Upper lobe of left lung (tissue), 6 donors: ENCODE data around the gene COA6. TPM values are rescaled to one million over a fixed set of nuclear protein-coding genes. Genes with fewer than 3 reads are reported as not detected.

Experiments
- ATAC-seq, 2 donors: fragments of 200-7000 bp; cut with Tn5 transposase; one replicate each; pipeline ENCODE4 v1.9.1; 2022; ENCODE audit warnings: mild to moderate bottlenecking in 2 of 2, moderate library complexity in 2 of 2; ENCODE audit not compliant: low FRiP score in 2 of 2
- DNase-seq, 2 donors: peaks; one replicate each; pipeline ENCODE4 v3.0.0-alpha.2; 2019 to 2020
- H3K27ac ChIP-seq, 4 donors: fragments of 200-600 bp; sonication (generic); one replicate each; pipeline ENCODE4 v1.5.1; 2016 to 2019
- H3K27me3 ChIP-seq, 4 donors: fragments of 200-600 bp; sonication (generic); one replicate each; pipeline ENCODE4 v1.5.1; 2017 to 2019
- H3K36me3 ChIP-seq, 4 donors: fragments of 200-600 bp; sonication (generic); one replicate each; pipeline ENCODE4 v1.5.1; 2016 to 2019
- H3K4me1 ChIP-seq, 4 donors: fragments of 200-600 bp; sonication (generic); one replicate each; pipeline ENCODE4 v1.5.1; 2018 to 2019
- H3K4me3 ChIP-seq, 4 donors: fragments of 200-600 bp; sonication (generic); one replicate each; pipeline ENCODE4 v1.5.1; 2017 to 2019; ENCODE audit warnings: mild to moderate bottlenecking in 2 of 4, moderate library complexity in 1 of 4
- H3K9me3 ChIP-seq, 4 donors: fragments of 200-600 bp; sonication (generic); one replicate each; pipeline ENCODE4 v1.5.1; 2018 to 2019
- CTCF ChIP-seq, 6 experiments: fragments of 450-650 bp in 4 of 6; fragments of 200-600 bp in 2 of 6; sonication (generic) in 2 of 6; IDR thresholded peaks; one replicate each; pipeline ENCODE4 v1.5.1; 2016 to 2019; ENCODE audit warnings: antibody characterized with exemption in 6 of 6
- EP300 ChIP-seq, 4 donors: sonication (generic); formaldehyde crosslinking; IDR thresholded peaks; one replicate each; pipeline ENCODE4 v1.5.1; 2017; ENCODE audit warnings: antibody characterized with exemption in 4 of 4, control low read depth in 2 of 4
- POLR2A ChIP-seq, 4 donors: fragments of 450-650 bp; IDR thresholded peaks; one replicate each; pipeline ENCODE4 v1.5.1; 2016 to 2017; ENCODE audit warnings: antibody characterized with exemption in 4 of 4, mild to moderate bottlenecking in 2 of 4
- POLR2AphosphoS5 ChIP-seq, 2 donors: sonication (generic); formaldehyde crosslinking; IDR thresholded peaks; one replicate each; pipeline ENCODE4 v1.5.1; 2017; ENCODE audit warnings: antibody characterized with exemption in 2 of 2
- WGBS, 2 donors: methylation state at CpG; one replicate each; pipeline ENCODE4 v1.1.5; 2017 to 2018; 5-methylcytosine and 5-hydroxymethylcytosine counted together
- total RNA-seq, 6 donors: library from RNA; depleted of rRNA in 4 of 6; stranded (reverse); fragments of >200 nt in 4 of 6; gene quantifications; one replicate each; pipeline versions ENCODE4 v1.1.0 to v1.2.1, GENCODE V29; 2016 to 2021
- donor health status: DM: no; HTN: no; CAD: no; lungs with moderate emphysema.
- donor health status: DM: no; HTN: yes; CAD: no; lungs with severe emphysema.

COA6 gene
- total RNA-seq, 6 donors from 2014 or later: 1.2 to 26.4 (median 15.3) TPM

- TF ChIP-seq POLR2AphosphoS5 (IDR thresholded peaks at IDR 0.05): no peak
- no peak for TF ChIP-seq POLR2A (IDR thresholded peaks at IDR 0.05)
- no peak for TF ChIP-seq CTCF (IDR thresholded peaks at IDR 0.05)
- no peak for TF ChIP-seq EP300 (IDR thresholded peaks at IDR 0.05)
- ATAC-seq (no peak), DNase-seq (no peak)
- Histone ChIP-seq H3K9me3 (no peaks in the 10 kb centered on the region), H3K27ac (no peak overlapping the region), H3K27me3 (no peaks in the 10 kb centered on the region), H3K36me3 (peaks cover 0 to 26% (median 15%) of the 10 kb centered on the region in 4 donors), H3K4me3 (no peak overlapping the region), H3K4me1 (no peaks in the 10 kb centered on the region)
- whole genome bisulfite sequencing, 2 donors: 96 to 97% methylated on average over 9 of the region's 9 CpGs
These were observed 40.2 kb downstream of the COA6 start for GRCh38 chr1:234413485-234413884.

DNA sequence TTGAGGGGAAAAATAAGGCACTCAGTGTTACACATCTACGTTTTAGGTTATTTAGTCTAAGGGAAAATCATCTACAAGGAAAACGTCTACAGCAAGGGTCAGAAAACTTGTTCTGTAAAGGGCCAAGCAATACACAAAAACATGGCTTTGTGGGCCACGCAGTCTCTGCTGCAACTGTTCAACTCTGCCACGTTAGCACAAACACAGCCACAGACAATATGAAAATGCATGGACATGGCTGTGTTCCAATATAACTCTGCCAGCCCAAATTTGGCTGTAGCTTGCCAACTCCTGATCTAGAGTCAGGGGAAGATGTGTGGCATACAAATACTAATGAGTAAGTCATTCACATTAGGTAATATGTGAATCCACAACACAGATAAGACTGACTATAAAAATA, 40.7 kb downstream of the COA6 start:
- Histone ChIP-seq H3K27ac (no peak overlapping the region), H3K4me3 (no peak overlapping the region), H3K36me3 (peaks cover 0 to 26% (median 16%) of the 10 kb centered on the region in 4 donors), H3K4me1 (no peaks in the 10 kb centered on the region), H3K27me3 (no peaks in the 10 kb centered on the region), H3K9me3 (no peaks in the 10 kb centered on the region)
- 80 to 86% methylated on average over 4 of the region's 4 CpGs for WGBS, 2 donors
- TF ChIP-seq EP300 (IDR thresholded peaks at IDR 0.05): no peak
- TF ChIP-seq CTCF (IDR thresholded peaks at IDR 0.05): no peak
- TF ChIP-seq POLR2AphosphoS5 (IDR thresholded peaks at IDR 0.05): no peak
- no peak for TF ChIP-seq POLR2A (IDR thresholded peaks at IDR 0.05)
- DNase-seq (no peak), ATAC-seq (no peak)

GRCh38 chr1:234427950-234428646, 54.8 kb downstream of the COA6 start:
- TF ChIP-seq POLR2A (IDR thresholded peaks at IDR 0.05): no peak
- TF ChIP-seq CTCF (IDR thresholded peaks at IDR 0.05): no peak
- no peak for TF ChIP-seq POLR2AphosphoS5 (IDR thresholded peaks at IDR 0.05)
- TF ChIP-seq EP300 (IDR thresholded peaks at IDR 0.05): no peak
- H3K27ac ChIP-seq: no peak overlapping the region
- no peaks in the 10 kb centered on the region for H3K4me1 ChIP-seq
- no peaks in the 10 kb centered on the region for H3K27me3 ChIP-seq
- H3K36me3 ChIP-seq: peaks cover 0 to 44% (median 18%) of the 10 kb centered on the region in 4 donors
- DNase-seq: no peak
- no peak overlapping the region for H3K4me3 ChIP-seq
- ATAC-seq: no peak
- no peaks in the 10 kb centered on the region for H3K9me3 ChIP-seq
- 80 to 87% methylated on average over 8 of the region's 8 CpGs for WGBS, 2 donors

GRCh38 chr1:234429434-234429806, 56.2 kb downstream of the COA6 start:
- DNase-seq (no peak), ATAC-seq (no peak)
- Histone ChIP-seq H3K27ac (no peak overlapping the region), H3K36me3 (peaks cover 0 to 41% (median 18%) of the 10 kb centered on the region in 4 donors), H3K4me1 (no peaks in the 10 kb centered on the region), H3K4me3 (no peak overlapping the region), H3K27me3 (no peaks in the 10 kb centered on the region), H3K9me3 (no peaks in the 10 kb centered on the region)
- 55 to 72% methylated on average over 5 of the region's 5 CpGs for WGBS, 2 donors
- no peak for TF ChIP-seq POLR2AphosphoS5 (IDR thresholded peaks at IDR 0.05)
- no peak for TF ChIP-seq CTCF (IDR thresholded peaks at IDR 0.05)

DNA sequence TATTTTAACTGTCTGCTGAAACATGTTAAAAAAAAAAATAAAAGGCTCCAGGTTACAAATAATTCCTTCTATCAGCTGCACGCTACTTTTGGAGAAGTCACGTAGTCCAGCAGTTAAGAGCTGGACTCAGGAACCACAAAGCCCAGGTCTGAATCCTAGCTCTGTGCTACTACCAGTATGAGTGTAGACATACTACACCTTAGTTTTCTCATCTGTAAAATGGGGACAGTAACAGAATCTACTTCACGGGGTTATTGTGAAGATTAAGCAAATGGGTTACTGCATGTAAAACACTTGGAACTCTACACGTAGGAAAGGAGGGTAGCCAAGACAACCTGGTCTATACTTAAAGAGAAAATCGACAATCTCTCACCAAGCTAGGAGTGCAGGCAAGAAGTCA, 57.4 kb downstream of the COA6 start:
- ATAC-seq: no peak

More for the DNA sequence above, 57.4 kb downstream of the COA6 start:
- no peak for TF ChIP-seq CTCF (IDR thresholded peaks at IDR 0.05)
- TF ChIP-seq POLR2A (IDR thresholded peaks at IDR 0.05): no peak
- no peak for TF ChIP-seq EP300 (IDR thresholded peaks at IDR 0.05)
- TF ChIP-seq POLR2AphosphoS5 (IDR thresholded peaks at IDR 0.05): no peak
- H3K27ac ChIP-seq: no peak overlapping the region
- DNase-seq: no peak
- H3K4me1 ChIP-seq: no peaks in the 10 kb centered on the region
- H3K9me3 ChIP-seq: no peaks in the 10 kb centered on the region
- peaks cover 0 to 36% (median 12%) of the 10 kb centered on the region in 4 donors for H3K36me3 ChIP-seq
- H3K4me3 ChIP-seq: no peak overlapping the region
- 93 to 99% methylated on average over 5 of the region's 5 CpGs for WGBS, 2 donors
- H3K27me3 ChIP-seq: no peaks in the 10 kb centered on the region
